Kidney epithelial cell (primary cell): ENCODE measurements around the gene CAMK2A. TPM values are rescaled to one million over a fixed set of nuclear protein-coding genes. Genes with fewer than 3 reads are reported as not detected.

Source experiments
- DNase-seq: peaks from one replicate; pipeline ENCODE4 v3.0.0-alpha.2; 2010; ENCODE audit warnings: low read depth
- H3K27me3 ChIP-seq: 2 replicates; pipeline ENCODE4 v1.6.0; 2011; ENCODE audit warnings: low read length; ENCODE audit not compliant: control insufficient read depth, insufficient read depth
- H3K36me3 ChIP-seq: 2 replicates; pipeline ENCODE4 v1.5.1; 2011; ENCODE audit warnings: low read length; ENCODE audit not compliant: control insufficient read depth, insufficient read depth
- H3K4me3 ChIP-seq: 2 replicates; pipeline ENCODE4 v1.5.1; 2011; ENCODE audit warnings: low read depth, mild to moderate bottlenecking, control low read depth, low read length
- total RNA-seq: library from RNA; depleted of rRNA; stranded (reverse); fragments of >200 nt; gene quantifications from 2 replicates; pipeline ENCODE4 v1.2.3, GENCODE V29; 2015
- TF ChIP-seq, protein P1 (sequence below): IDR thresholded peaks from 2 replicates; pipeline ENCODE4 v1.5.1; 2011; ENCODE audit warnings: mild to moderate bottlenecking, moderate library complexity, low read length, control low read depth, inconsistent platforms; ENCODE audit not compliant: insufficient read depth, poor library complexity, severe bottlenecking

CAMK2A gene
- total RNA-seq, 1 donor from 2014 or later = not detected

DNA sequence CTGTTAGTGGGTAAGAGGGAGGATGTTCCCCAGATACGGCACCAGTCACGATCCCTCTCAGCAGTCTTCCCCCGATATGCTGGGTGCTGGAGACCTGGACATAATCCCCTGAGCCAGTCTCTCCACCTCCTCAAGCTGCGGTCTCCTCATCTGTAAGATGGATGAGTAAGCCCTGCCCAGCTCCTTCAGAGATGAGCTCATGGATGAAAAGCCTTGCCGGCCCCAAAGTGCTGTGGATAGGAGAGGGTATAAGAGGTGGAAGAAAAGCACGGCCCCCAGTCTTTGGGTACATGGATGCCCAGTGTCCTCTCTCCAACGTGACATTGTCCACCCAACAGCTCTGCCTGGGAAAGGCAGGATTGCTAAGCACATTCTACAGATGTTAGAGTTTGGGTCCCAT, 4.5 kb downstream of the CAMK2A start:
- Histone ChIP-seq H3K27me3 (peaks cover 14% of the 10 kb centered on the region), H3K36me3 (no peaks in the 10 kb centered on the region), H3K4me3 (no peak overlapping the region)
- no peak for DNase-seq
- TF ChIP-seq, protein P1, sequence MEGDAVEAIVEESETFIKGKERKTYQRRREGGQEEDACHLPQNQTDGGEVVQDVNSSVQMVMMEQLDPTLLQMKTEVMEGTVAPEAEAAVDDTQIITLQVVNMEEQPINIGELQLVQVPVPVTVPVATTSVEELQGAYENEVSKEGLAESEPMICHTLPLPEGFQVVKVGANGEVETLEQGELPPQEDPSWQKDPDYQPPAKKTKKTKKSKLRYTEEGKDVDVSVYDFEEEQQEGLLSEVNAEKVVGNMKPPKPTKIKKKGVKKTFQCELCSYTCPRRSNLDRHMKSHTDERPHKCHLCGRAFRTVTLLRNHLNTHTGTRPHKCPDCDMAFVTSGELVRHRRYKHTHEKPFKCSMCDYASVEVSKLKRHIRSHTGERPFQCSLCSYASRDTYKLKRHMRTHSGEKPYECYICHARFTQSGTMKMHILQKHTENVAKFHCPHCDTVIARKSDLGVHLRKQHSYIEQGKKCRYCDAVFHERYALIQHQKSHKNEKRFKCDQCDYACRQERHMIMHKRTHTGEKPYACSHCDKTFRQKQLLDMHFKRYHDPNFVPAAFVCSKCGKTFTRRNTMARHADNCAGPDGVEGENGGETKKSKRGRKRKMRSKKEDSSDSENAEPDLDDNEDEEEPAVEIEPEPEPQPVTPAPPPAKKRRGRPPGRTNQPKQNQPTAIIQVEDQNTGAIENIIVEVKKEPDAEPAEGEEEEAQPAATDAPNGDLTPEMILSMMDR = no peak

DNA sequence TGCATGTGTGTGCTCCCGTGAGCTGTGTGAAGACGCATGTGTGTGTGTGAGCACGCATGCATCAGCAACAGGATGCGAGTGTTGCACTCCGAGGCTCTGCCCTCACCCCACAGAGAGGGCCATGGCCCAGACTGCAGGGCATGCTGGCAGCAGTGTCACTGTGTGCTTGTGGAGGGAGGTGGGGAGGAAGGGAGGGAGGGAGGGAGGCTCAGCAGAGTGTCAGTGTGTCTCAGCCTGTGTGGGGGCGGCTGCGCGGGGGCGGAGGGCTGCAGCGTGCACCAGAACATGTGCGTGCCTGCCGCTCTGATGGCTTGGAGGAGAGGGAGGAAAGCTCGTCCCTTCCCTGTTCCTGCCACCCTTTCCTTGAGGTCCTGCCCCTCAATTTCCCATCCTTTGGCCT, 5.3 kb downstream of the CAMK2A start:
- no peaks in the 10 kb centered on the region for H3K36me3 ChIP-seq
- TF ChIP-seq, protein P1 = no peak
- H3K4me3 ChIP-seq = no peak overlapping the region
- DNase-seq = no peak
- H3K27me3 ChIP-seq = peaks cover 6% of the 10 kb centered on the region

DNA sequence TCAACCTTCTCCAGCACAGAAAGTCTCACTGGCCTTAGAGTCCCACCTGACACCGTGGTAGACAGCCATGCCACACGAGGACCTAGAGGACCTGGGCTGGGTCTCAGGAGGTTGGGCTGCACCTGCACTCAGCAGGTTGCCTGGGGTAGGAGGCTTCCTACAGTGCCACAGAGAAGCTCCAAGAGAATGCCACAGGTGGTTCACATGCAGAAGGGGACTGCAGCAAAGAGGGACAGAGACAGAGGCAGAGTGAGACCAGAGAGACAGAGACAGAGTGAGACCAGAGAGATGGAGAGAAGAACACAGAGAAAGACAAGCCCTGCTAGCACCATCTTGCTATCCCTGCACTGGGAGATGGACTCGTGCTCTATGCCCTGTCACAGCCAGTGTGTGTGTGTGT, 5.7 kb downstream of the CAMK2A start:
- H3K4me3 ChIP-seq = no peak overlapping the region
- peaks cover 2% of the 10 kb centered on the region for H3K27me3 ChIP-seq
- DNase-seq = no peak
- TF ChIP-seq, protein P1 = no peak
- H3K36me3 ChIP-seq = no peaks in the 10 kb centered on the region

DNA sequence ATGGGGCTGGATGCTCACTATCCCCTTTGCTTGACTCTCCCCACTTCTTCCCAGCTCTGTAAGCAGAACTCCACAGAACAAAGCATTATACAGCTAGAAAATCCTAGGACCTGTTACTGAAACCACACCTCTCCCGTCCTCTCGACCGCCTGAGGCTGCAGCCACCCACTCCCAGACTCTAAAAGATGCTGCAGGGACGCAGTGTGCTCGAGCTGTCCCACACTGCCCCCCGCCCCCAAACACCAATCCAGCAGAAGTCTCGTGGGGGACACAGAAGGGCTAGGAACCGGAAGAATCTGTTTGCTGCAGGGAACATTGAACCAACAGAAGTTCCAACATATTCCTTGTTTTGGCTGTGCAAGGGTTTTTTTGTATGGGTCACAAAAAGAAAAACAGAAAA, 7.6 kb downstream of the CAMK2A start:
- Histone ChIP-seq H3K4me3 (no peak overlapping the region), H3K27me3 (peaks cover 2% of the 10 kb centered on the region), H3K36me3 (no peaks in the 10 kb centered on the region)
- TF ChIP-seq, protein P1 = no peak
- DNase-seq = no peak

DNA sequence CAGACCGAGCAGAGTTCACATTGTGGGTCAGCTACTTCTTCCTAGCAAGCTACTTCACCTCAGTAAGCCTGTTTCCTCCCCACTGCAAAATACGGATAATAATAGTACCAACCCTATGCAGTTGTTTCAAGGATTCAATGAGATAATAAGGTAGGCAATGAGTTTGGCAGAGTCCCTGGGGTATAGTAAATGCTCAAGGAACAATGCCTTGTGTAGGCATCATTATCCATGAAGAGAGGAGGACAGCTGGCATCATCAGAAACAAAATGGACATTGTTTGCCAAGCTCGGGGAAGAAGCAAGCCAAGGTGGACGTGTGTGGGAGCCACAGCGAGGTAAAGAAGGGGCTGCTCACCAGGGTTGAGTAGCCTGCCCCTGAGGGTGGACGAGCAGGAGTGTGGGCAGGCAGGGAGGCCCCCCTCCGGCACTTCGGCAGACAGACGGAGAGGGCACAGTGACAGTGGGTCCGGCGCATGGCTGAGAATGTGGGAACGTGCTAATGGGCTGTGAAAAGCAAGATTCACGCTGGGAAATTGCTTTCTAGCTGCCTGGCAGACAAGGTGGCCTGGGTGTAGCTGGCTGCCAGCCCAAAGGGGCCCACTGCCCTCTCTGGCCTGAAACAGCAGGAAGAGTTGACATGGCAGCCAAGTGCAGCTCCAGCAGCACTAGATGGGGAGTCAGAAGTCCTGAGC, 10.1 kb downstream of the CAMK2A start:
- Histone ChIP-seq H3K27me3 (peaks cover 2% of the 10 kb centered on the region), H3K4me3 (no peak overlapping the region), H3K36me3 (no peaks in the 10 kb centered on the region)
- no peak for DNase-seq
- TF ChIP-seq, protein P1 = no peak

DNA sequence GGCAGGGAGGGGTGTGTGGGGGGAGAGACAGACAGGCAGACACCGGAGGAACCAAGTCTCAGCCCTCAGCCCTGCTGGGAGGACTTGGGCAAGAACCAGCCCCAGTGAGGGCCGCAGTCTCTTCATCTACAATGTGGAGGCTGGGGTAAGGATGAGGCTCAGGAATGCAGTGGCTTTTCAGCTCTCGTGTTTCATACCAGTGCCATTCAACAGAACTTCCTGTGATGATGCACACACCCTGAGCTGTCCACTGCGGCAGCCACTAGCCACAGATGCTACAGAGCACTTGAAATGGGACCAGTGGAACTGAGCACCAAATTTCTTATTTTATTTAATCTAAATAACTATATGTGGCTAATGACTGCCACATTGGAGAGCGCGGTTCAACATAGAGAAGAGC, 10.7 kb downstream of the CAMK2A start:
- DNase-seq = peak; percentile 56

More for the DNA sequence above, 10.7 kb downstream of the CAMK2A start:
- Histone ChIP-seq H3K27me3 (no peaks in the 10 kb centered on the region), H3K36me3 (no peaks in the 10 kb centered on the region), H3K4me3 (no peak overlapping the region)
- TF ChIP-seq, protein P1 = no peak
